Skeletal muscle tissue (tissue), 4 donors: Measurements from ENCODE around the gene DNAH2. TPM values are rescaled to one million over a fixed set of nuclear protein-coding genes. Genes with fewer than 3 reads are reported as not detected.

Source experiments
- H3K27ac ChIP-seq: one replicate; pipeline ENCODE4 v1.7.0; 2013; ENCODE audit warnings: mild to moderate bottlenecking, low read depth, low read length, inconsistent platforms
- H3K27me3 ChIP-seq, 3 donors: one replicate each; pipeline ENCODE4 v1.7.0; 2013; ENCODE audit warnings: low read length in 3 of 3; ENCODE audit not compliant: control insufficient read depth in 3 of 3, insufficient read depth in 3 of 3
- H3K36me3 ChIP-seq, 3 donors: one replicate each; pipeline ENCODE4 v1.7.0; 2013; ENCODE audit warnings: low read length in 3 of 3; ENCODE audit not compliant: control insufficient read depth in 3 of 3, insufficient read depth in 3 of 3
- H3K4me1 ChIP-seq, 3 donors: one replicate each; pipeline ENCODE4 v1.7.0; 2013; ENCODE audit warnings: low read length in 3 of 3, mild to moderate bottlenecking in 3 of 3; ENCODE audit not compliant: control insufficient read depth in 3 of 3, insufficient read depth in 3 of 3
- H3K4me3 ChIP-seq, 3 donors: one replicate each; pipeline ENCODE4 v1.7.0; 2013; ENCODE audit warnings: low read length in 3 of 3
- H3K9ac ChIP-seq, 3 donors: one replicate each; pipeline ENCODE4 v1.7.0; 2013; ENCODE audit warnings: low read length in 3 of 3, mild to moderate bottlenecking in 3 of 3, moderate library complexity in 2 of 3, low read depth in 1 of 3
- H3K9me3 ChIP-seq, 3 donors: one replicate each; pipeline ENCODE4 v1.7.0; 2013; ENCODE audit warnings: low read length in 3 of 3; ENCODE audit not compliant: control insufficient read depth in 3 of 3
- total RNA-seq: library from RNA; depleted of rRNA; stranded (reverse); fragments of >200 nt; gene quantifications from one replicate; pipeline ENCODE4 v1.2.3, GENCODE V29; 2014
- donor health status: Osteomylitis.

DNAH2 gene
- total RNA-seq, 1 donor from 2014 or later, result 0.52 TPM

GRCh38 chr17:7846765-7847661 is 129.5 kb downstream of the DNAH2 start:
- Histone ChIP-seq H3K9me3 (no peaks in the 10 kb centered on the region), H3K9ac (no peak overlapping the region), H3K27me3 (no peaks in the 10 kb centered on the region), H3K27ac (no peak overlapping the region), H3K4me1 (peaks cover 28 to 41% (median 36%) of the 10 kb centered on the region in 3 donors), H3K4me3 (no peak overlapping the region), H3K36me3 (peaks cover 38 to 46% (median 40%) of the 10 kb centered on the region in 3 donors)

- H3K4me3 ChIP-seq, result no peak overlapping the region
- no peaks in the 10 kb centered on the region for H3K9me3 ChIP-seq
- H3K9ac ChIP-seq, result no peak overlapping the region
- no peaks in the 10 kb centered on the region for H3K27me3 ChIP-seq
- H3K36me3 ChIP-seq, result peaks cover 47 to 58% (median 50%) of the 10 kb centered on the region in 3 donors
- H3K4me1 ChIP-seq, result peaks cover 30 to 46% (median 36%) of the 10 kb centered on the region in 3 donors
- H3K27ac ChIP-seq, result no peak overlapping the region
These were observed 130.6 kb downstream of the DNAH2 start for GRCh38 chr17:7848131-7848579.

- H3K27ac ChIP-seq, result no peak overlapping the region
- no peak overlapping the region for H3K4me3 ChIP-seq
- no peaks in the 10 kb centered on the region for H3K27me3 ChIP-seq
- peaks cover 28 to 41% (median 34%) of the 10 kb centered on the region in 3 donors for H3K4me1 ChIP-seq
- H3K9ac ChIP-seq, result no peak overlapping the region
- peaks cover 48 to 58% (median 50%) of the 10 kb centered on the region in 3 donors for H3K36me3 ChIP-seq
- no peaks in the 10 kb centered on the region for H3K9me3 ChIP-seq
These were observed 131.2 kb downstream of the DNAH2 start for GRCh38 chr17:7848739-7849129.

GRCh38 chr17:7849130-7849750 is 131.7 kb downstream of the DNAH2 start:
- no peaks in the 10 kb centered on the region for H3K9me3 ChIP-seq
- no peak overlapping the region for H3K27ac ChIP-seq
- no peaks in the 10 kb centered on the region for H3K27me3 ChIP-seq
- peaks cover 48 to 58% (median 50%) of the 10 kb centered on the region in 3 donors for H3K36me3 ChIP-seq
- no peak overlapping the region for H3K9ac ChIP-seq
- no peak overlapping the region for H3K4me3 ChIP-seq
- H3K4me1 ChIP-seq, result peaks cover 28 to 37% (median 31%) of the 10 kb centered on the region in 3 donors

- Histone ChIP-seq H3K9me3 (no peaks in the 10 kb centered on the region), H3K9ac (no peak overlapping the region), H3K27me3 (no peaks in the 10 kb centered on the region), H3K4me3 (no peak overlapping the region), H3K4me1 (peaks cover 24 to 35% (median 28%) of the 10 kb centered on the region in 3 donors), H3K36me3 (peaks cover 48 to 58% (median 50%) of the 10 kb centered on the region in 3 donors), H3K27ac (no peak overlapping the region)
These were observed 132.4 kb downstream of the DNAH2 start for GRCh38 chr17:7849751-7850504.

GRCh38 chr17:7850701-7851437 is 133.3 kb downstream of the DNAH2 start:
- Histone ChIP-seq H3K4me3 (peak overlapping the region in 1 of 3 donors; percentile 40), H3K27ac (no peak overlapping the region), H3K36me3 (peaks cover 45 to 57% (median 48%) of the 10 kb centered on the region in 3 donors), H3K9ac (peak overlapping the region in 1 of 3 donors; percentile 40), H3K4me1 (peaks cover 23 to 35% (median 28%) of the 10 kb centered on the region in 3 donors), H3K9me3 (no peaks in the 10 kb centered on the region), H3K27me3 (no peaks in the 10 kb centered on the region)

- peaks cover 41 to 51% (median 44%) of the 10 kb centered on the region in 3 donors for H3K36me3 ChIP-seq
- peak overlapping the region; percentile 30 to 40 (median 35) for H3K4me3 ChIP-seq
- H3K27ac ChIP-seq, result no peak overlapping the region
- H3K9me3 ChIP-seq, result no peaks in the 10 kb centered on the region
- no peaks in the 10 kb centered on the region for H3K27me3 ChIP-seq
- H3K9ac ChIP-seq, result peak overlapping the region in 1 of 3 donors; percentile 40
- peaks cover 29 to 40% (median 36%) of the 10 kb centered on the region in 3 donors for H3K4me1 ChIP-seq
These were observed 134.1 kb downstream of the DNAH2 start for GRCh38 chr17:7851438-7852261.

DNA sequence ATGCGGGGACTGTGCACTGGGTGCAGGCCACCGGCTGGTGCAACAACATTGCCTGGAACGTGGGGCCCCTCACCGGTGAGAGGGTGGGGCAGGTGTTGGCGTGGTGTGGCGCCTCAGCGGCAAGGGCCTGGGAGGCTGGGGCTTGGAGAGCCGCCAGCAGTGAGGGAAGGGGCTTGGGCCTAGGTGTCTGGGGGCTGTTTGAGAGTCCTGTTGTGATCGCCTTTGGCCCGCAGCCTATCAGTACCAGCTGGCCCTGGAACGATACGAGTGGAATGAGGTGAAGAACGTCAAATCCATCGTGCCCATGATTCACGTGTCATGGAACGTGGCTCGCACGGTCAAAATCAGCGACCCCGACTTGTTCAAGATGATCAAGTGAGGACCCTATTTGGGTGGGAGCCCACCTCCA is 134.7 kb downstream of the DNAH2 start:
- no peaks in the 10 kb centered on the region for H3K27me3 ChIP-seq
- H3K4me1 ChIP-seq, result peaks cover 33 to 43% (median 39%) of the 10 kb centered on the region in 3 donors
- no peaks in the 10 kb centered on the region for H3K9me3 ChIP-seq
- no peak overlapping the region for H3K27ac ChIP-seq
- H3K36me3 ChIP-seq, result peaks cover 36 to 47% (median 38%) of the 10 kb centered on the region in 3 donors
- peak overlapping the region in 1 of 3 donors; percentile 35 for H3K4me3 ChIP-seq
- H3K9ac ChIP-seq, result no peak overlapping the region
